Mucosa of descending colon (tissue), 3 donors: Measurements from ENCODE around the gene GAS7. TPM values are rescaled to one million over a fixed set of nuclear protein-coding genes. Genes with fewer than 3 reads are reported as not detected.

ENCODE experiments used
- ATAC-seq: fragments of 200-7000 bp; cut with Tn5 transposase; one replicate; pipeline ENCODE4 v1.9.1; 2020; ENCODE audit warnings: mild to moderate bottlenecking, moderate library complexity
- DNase-seq, 3 donors: peaks; one replicate each; pipeline ENCODE4 v3.0.0-alpha.2; 2020
- H3K36me3 ChIP-seq: fragments of 200-600 bp; one replicate; pipeline ENCODE4 v1.8.0; 2021; ENCODE audit warnings: low read depth, mild to moderate bottlenecking
- H3K4me1 ChIP-seq: fragments of 200-600 bp; one replicate; pipeline ENCODE4 v1.8.0; 2021; ENCODE audit warnings: low read depth, mild to moderate bottlenecking
- H3K4me3 ChIP-seq: fragments of 200-600 bp; one replicate; pipeline ENCODE4 v1.8.0; 2021; ENCODE audit warnings: mild to moderate bottlenecking
- H3K9me3 ChIP-seq: fragments of 200-600 bp; one replicate; pipeline ENCODE4 v1.8.0; 2021; ENCODE audit warnings: mild to moderate bottlenecking
- intact Hi-C, 2 donors: fragments of 100-400 bp; cut with DNase I in 1 of 2; cut with micrococcal nuclease in 1 of 2; formaldehyde crosslinking; loops; one replicate each; pipeline versions ENCODE4 v1.11.0 to v1.11.1; 2022; cut with DNase I, micrococcal nuclease
- total RNA-seq, 3 donors: library from RNA; stranded (reverse); fragmentation: NEBNext Ultra II Directional in 2 of 3; extraction: Animal tissue kit (Norgen Biotek cat#: 25700) in 2 of 3; gene quantifications; one replicate each; pipeline versions ENCODE4 v1.2.1 to v1.2.4, GENCODE V29; 2021 to 2023
- TF ChIP-seq, protein P1 (sequence below): fragments of 200-600 bp; IDR thresholded peaks from one replicate; pipeline ENCODE4 v1.8.0; 2022; ENCODE audit warnings: antibody characterized with exemption, mild to moderate bottlenecking
- donor health status: DM: no; HTN: no; CAD: no; lungs with moderate emphysema.
- donor health status: DM: no; HTN: no; CAD: no.
- donor health status: DM: no; HTN: yes; CAD: no.

Gene GAS7
- total RNA-seq, 3 donors from 2014 or later, result 6.4 to 54.4 (median 21.6) TPM

GRCh38 chr17:9936095-9936494, 262.3 kb downstream of the GAS7 start:
- H3K4me3 ChIP-seq, result no peak overlapping the region
- H3K36me3 ChIP-seq, result no peaks in the 10 kb centered on the region
- no peaks in the 10 kb centered on the region for H3K4me1 ChIP-seq
- peaks cover 4% of the 10 kb centered on the region for H3K9me3 ChIP-seq
- ATAC-seq (no peak), DNase-seq (no peak)
- intact Hi-C loops, result no loop called here
- TF ChIP-seq, protein P1, sequence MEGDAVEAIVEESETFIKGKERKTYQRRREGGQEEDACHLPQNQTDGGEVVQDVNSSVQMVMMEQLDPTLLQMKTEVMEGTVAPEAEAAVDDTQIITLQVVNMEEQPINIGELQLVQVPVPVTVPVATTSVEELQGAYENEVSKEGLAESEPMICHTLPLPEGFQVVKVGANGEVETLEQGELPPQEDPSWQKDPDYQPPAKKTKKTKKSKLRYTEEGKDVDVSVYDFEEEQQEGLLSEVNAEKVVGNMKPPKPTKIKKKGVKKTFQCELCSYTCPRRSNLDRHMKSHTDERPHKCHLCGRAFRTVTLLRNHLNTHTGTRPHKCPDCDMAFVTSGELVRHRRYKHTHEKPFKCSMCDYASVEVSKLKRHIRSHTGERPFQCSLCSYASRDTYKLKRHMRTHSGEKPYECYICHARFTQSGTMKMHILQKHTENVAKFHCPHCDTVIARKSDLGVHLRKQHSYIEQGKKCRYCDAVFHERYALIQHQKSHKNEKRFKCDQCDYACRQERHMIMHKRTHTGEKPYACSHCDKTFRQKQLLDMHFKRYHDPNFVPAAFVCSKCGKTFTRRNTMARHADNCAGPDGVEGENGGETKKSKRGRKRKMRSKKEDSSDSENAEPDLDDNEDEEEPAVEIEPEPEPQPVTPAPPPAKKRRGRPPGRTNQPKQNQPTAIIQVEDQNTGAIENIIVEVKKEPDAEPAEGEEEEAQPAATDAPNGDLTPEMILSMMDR, result no peak

DNA sequence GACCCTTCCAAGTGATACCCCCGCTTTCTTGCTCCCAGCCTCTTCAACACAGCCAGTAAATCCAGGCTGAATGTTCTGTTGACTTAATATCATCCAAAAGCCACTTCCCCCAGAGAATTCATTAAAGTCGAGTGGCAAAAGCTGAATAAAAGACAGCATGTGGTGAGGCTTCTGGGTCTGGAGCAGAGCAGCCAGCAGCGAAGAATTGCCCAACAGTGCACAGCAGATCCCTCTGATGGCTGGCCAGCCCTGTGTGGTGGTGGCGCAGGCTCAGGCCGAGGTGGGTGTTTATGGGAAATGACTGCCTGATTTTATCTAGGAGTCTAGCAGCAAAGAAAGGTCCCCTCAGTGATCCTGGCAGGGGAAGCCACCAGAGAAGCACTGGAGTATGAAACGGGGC, 263.0 kb downstream of the GAS7 start:
- no peak for DNase-seq
- H3K4me1 ChIP-seq, result no peaks in the 10 kb centered on the region
- peaks cover 4% of the 10 kb centered on the region for H3K9me3 ChIP-seq
- intact Hi-C loops, result no loop called here
- ATAC-seq, result no peak
- no peaks in the 10 kb centered on the region for H3K36me3 ChIP-seq
- TF ChIP-seq, protein P1, result no peak
- H3K4me3 ChIP-seq, result no peak overlapping the region

DNA sequence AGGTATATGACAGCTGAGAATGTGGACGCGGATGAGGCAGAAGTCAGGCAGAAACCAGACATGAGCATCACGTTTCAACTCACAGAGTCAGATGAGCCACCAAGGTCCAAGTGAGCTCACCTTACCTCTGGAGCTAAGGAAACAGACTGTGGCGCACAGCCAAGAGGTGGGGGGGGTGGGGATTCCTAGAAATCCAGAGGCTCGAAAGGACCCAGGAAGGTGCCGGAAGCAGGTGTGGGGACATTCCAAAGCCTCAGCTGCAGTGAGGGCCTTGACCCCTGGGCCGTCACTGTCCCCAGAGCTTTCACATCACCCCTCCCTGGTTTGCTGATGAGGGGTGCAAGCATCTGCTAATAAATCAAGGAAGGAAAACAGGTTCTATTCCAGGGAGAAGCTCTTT, 264.1 kb downstream of the GAS7 start:
- ATAC-seq (no peak), DNase-seq (no peak)
- Histone ChIP-seq H3K4me3 (no peak overlapping the region), H3K9me3 (peaks cover 4% of the 10 kb centered on the region), H3K36me3 (no peaks in the 10 kb centered on the region), H3K4me1 (no peaks in the 10 kb centered on the region)
- TF ChIP-seq, protein P1, result no peak
- intact Hi-C loops, result no loop called here

DNA sequence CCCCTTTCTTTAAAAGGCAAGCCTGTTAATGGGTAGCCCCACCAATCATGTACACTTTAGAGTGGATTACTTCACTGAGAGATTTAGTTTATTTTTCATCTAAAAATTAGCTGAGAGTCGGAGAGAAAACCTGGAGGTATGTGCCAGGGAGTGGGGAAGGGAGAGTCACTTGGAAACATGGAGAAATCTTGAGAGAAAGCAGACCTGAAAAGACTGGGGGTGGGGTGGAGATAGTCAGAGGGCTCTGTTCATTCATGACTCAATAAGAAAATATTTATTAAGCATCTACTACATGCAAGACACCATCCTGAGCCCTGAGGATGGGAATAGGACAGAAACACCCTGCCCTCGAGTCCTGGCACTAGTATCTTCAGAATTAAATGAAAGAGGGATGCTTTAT, 265.9 kb downstream of the GAS7 start:
- TF ChIP-seq, protein P1, result no peak
- ATAC-seq (no peak), DNase-seq (no peak)
- no peaks in the 10 kb centered on the region for H3K4me1 ChIP-seq
- H3K36me3 ChIP-seq, result no peaks in the 10 kb centered on the region
- intact Hi-C loops, result no loop called here
- no peak overlapping the region for H3K4me3 ChIP-seq
- no peaks in the 10 kb centered on the region for H3K9me3 ChIP-seq

DNA sequence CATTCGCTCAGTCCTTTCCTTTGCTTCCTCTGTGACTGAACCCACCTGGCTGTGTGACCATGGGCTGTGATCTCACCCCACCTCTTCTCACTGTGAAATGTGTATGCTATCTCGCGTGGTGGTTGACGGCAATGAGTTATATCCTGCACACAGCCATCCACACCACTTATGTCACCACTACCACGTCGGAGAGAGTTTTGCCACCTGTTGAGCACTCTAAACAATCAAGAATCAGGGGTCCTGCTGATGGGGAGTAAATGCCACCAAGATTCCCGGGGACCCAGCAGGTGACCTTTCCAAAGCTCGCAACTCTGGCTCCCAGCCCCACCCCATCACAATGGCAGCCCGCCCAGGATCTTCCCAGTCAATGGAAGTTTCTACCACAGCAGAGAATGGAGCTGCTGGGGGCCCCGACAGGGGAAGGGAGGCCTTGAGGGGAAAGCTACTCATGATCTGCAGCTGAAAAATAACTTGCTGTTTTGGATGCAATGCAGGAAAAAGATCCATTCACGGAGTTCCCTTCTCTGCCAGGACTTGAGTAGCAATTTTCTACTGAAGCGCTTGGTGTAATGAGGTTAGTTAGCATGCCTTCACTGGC, 267.2 kb downstream of the GAS7 start:
- DNase-seq (peak in 1 of 3 donors; percentile 28), ATAC-seq (no peak)
- no peaks in the 10 kb centered on the region for H3K4me1 ChIP-seq
- TF ChIP-seq, protein P1, result no peak
- intact Hi-C loops, result no loop called here
- no peaks in the 10 kb centered on the region for H3K36me3 ChIP-seq
- no peaks in the 10 kb centered on the region for H3K9me3 ChIP-seq
- no peak overlapping the region for H3K4me3 ChIP-seq

- no peak for ATAC-seq
- no peak for DNase-seq
- no peaks in the 10 kb centered on the region for H3K9me3 ChIP-seq
- intact Hi-C loops, result no loop called here
- no peaks in the 10 kb centered on the region for H3K36me3 ChIP-seq
- no peaks in the 10 kb centered on the region for H3K4me1 ChIP-seq
- TF ChIP-seq, protein P1, result no peak
- no peak overlapping the region for H3K4me3 ChIP-seq
These were observed 268.5 kb downstream of the GAS7 start for GRCh38 chr17:9929871-9930270.
